ENCODE data around the gene SLC6A13.
"Not testable (repeated sequence)": the region's sequence is repeated elsewhere in the genome, so short reads cannot be mapped to it uniquely, and the experiment has no call there.

The SLC6A13 gene

DNA sequence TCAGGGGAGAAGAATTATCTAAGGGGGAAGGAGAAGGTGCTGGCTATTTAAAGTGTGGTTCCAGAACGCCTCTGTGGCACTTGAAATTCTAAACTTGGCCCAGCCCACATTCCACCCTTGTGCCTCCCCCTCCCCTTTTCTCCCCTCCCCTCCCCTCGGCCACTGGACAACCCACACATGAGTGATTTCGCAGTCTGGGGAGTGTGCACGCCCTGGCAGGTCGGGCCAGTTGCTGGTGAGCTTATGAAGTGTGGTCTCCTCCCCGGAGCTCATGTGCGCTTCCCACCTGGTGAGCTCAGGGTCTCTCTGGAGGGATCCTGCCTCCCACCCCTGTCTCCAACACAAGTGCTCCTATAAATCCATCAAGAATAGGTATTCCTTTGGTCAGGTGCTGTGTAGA, at the start of gene SLC6A13:
SLC6A13 (minus strand) TSS at position 20 of the 400 bp plus-strand sequence. CDS start 2,784 bp downstream, outside the sequence.
- DNase-seq (ENCODE audit: low read depth): no peak

DNA sequence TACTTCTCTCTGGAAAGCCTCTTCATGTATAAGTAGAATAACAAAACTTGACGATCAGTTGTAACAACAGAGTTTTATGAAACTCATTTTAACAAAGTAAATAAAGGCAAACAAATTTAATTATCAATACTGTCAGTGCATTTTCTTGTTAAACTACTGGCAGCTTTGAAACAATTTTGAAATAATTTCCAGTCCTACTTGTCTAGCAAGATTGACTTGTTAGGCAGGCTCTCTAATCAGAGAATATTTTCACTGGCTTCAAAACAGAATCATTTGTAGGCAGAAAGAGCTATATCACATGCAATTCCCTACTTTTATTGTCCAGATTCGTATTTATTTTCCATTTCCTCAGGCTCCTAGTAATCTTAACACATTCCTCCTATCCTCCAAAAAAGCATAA, 45.9 kb upstream of the SLC6A13 start:
- DNase-seq (ENCODE audit: low read depth): no peak

- no peak for DNase-seq (ENCODE audit: low read depth)
These were observed 44.8 kb upstream of the SLC6A13 start for GRCh38 chr12:307406-307805.

DNA sequence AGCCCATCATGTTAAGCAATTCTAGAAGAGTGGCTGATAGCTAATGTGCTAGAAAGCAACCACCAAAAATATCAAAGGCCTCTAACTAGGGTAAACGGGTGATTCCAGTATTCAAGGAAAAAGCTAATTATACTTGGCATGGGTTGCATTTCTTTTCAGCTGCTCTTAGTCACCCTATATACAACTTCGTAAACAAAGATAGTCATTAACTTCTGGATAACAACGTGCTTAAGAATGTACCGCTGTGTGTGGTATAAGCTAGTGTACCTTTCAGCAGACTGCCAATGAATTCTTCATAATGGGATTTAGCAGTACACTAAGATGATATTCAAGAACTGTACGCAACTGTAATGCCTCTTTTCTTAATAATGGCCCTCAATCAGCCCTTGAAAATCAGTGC, 42.2 kb upstream of the SLC6A13 start:
- no peak for DNase-seq (ENCODE audit: low read depth)

GRCh38 chr12:302766-303165, 40.1 kb upstream of the SLC6A13 start:
- not testable (repeated sequence) for DNase-seq (ENCODE audit: low read depth)

DNA sequence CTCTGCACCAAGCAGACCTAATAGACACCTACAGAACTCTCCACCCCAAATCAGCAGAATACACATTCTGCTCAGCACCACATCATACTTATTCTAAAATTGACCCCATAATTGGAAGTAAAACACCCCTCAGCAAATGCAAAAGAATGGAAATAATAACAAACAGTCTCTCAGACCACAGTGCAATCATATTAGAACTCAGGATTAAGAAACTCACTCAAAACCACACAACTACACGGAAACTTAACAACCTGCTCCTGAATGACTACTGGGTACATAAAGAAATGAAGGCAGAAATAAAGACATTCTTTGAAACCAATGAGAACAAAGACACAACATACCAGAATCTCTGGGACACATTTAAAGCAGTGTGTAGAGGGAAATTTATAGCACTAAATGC, 37.5 kb upstream of the SLC6A13 start:
- DNase-seq (ENCODE audit: low read depth): not testable (repeated sequence)

DNA sequence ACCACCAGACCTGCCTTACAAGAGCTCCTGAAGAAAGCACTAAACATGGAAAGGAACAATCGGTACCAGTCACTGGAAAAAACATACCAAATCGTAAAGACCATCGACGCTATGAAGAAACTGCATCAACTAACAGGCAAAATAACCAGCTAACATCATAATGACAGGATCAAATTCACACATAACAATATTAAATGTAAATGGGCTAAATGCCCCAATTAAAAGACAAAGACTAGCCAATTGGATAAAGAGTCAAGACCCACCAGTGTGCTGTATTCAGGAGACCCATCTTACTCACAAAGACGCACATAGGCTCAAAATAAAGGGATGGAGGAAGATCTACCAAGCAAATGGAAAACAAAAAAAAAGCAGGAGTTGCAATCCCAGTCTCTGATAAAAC, 36.9 kb upstream of the SLC6A13 start:
- not testable (repeated sequence) for DNase-seq (ENCODE audit: low read depth)

DNA sequence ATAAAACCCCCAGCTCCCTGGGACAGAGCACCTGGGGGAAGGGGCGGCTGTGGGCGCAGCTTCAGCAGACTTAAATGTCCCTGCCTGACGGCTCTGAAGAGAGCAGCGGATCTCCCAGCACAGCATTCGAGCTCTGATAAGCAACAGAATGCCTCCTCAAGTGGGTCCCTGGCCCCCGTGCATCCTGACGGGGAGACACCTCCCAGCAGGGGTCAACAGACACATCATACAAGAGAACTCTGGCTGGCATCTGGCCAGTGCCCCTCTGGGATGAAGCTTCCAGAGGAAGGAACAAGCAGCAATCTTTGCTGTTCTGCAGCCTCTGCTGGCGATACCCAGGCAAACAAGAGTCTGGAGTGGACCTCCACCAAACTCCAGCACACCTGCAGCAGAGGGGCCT, 35.4 kb upstream of the SLC6A13 start:
- not testable (repeated sequence) for DNase-seq (ENCODE audit: low read depth)

- DNase-seq (ENCODE audit: low read depth): no peak
These were observed 32.5 kb upstream of the SLC6A13 start for GRCh38 chr12:295132-295531.

GRCh38 chr12:293199-293598, 30.6 kb upstream of the SLC6A13 start:
- DNase-seq (ENCODE audit: low read depth): no peak

DNA sequence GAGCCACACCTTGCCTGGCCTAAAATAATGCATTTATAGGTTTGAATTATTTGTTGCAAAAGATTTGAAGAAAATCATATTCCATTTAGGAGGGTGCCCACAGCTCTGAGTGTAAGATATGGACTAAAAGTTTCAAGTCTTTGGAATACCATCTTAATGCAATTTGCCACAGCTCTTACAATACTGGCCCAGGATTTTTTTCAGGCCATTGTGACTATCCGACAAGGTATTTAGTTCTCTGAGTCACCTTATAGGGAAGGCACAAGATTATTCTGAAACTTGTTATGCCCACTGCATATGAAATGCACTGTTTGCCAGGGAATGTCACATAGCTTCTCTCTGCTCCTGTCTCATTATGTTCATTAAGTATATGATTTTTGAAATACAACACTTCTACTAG, 29.6 kb upstream of the SLC6A13 start:
- DNase-seq (ENCODE audit: low read depth): no peak

DNA sequence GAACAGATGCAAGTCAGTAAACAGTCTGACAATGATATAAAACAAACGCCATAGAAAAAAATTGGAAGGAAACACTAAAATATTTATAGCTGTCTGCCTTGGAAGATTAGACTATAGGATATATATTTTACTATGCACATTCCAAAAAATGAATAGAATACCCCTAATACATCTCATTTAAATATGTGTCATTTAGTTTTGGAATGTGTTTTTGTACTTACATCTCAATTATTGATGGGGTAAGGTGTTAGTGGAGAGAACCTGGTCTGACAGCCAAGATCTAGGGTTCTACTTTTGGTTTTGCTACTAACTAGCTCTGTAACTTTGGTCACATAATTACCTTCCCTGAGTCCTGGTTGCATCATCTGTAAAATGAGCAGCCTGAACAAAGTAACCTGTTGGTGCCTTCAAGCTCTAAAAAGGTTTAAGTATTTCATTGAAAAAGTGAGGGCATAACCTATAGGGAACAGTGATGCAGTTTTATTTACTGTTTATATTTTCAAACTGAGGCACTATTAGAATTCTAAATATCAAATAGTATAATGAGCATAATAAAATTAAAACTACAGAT, 28.6 kb upstream of the SLC6A13 start:
- DNase-seq (ENCODE audit: low read depth): no peak

GRCh38 chr12:288687-289086, 26.1 kb upstream of the SLC6A13 start:
- DNase-seq (ENCODE audit: low read depth): no peak

- DNase-seq (ENCODE audit: low read depth): no peak
These were observed 24.1 kb upstream of the SLC6A13 start for GRCh38 chr12:286531-287300.

GRCh38 chr12:278046-278445, 15.4 kb upstream of the SLC6A13 start:
- no peak for DNase-seq (ENCODE audit: low read depth)

DNA sequence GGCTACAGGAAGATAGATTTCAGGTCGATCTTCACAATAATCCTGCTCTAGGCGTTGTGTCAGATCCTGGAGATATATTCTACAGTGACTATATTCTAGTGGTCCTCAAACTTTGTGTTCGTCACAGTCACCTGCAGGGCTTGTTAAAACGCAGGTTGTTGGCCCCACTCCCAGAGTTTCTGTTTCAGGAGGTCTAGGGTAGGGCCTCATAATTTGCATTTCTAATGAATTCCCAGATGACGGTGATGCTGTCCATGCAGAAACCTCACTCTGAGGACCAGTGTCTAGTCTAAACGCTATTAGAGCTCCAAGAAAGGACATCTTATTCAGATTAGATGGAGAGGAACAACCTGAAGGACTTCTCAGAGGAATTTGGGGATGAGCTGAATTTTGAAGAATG, 13.2 kb upstream of the SLC6A13 start:
- DNase-seq (ENCODE audit: low read depth): no peak

DNA sequence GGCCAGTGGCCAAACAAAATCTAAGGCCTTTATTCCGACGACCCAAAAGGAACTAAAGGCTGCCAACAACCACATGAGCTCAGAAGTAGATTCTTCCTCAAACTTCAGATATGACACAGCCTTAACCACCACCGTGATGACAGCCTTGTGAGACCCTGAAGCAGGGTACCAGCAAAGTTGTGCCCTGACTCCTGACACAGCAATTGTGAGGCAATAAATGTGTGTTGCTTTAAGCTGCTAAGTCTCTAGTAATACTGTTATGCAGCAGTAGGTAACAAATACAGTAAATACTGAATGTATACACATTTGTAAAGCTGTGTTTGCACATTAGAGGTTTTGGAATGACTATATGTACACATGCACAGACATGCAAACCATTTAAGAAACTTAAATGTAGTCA, 10.7 kb upstream of the SLC6A13 start:
- DNase-seq (ENCODE audit: low read depth): no peak

GRCh38 chr12:272942-273341, 10.3 kb upstream of the SLC6A13 start:
- DNase-seq (ENCODE audit: low read depth): no peak

DNA sequence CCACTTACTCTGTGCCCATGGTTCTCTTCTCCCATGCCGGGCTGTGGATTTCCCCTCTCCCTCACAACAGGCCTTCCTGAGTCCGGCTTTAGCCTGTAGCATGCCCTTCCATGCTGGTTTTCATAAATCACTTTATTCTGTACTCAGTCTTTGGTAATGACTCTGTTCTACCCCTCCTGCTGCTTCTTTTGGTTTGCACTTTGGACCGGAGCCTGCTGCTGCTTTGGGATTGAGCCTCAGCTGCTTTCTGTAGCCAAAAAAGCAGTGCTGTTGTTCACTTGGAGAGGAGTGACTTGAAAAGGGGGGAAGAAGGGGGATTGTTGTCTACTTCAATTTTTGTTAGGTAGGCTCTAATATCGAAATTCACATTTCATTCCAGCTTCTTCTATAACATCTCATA, 8.5 kb upstream of the SLC6A13 start:
- DNase-seq (ENCODE audit: low read depth): no peak

DNA sequence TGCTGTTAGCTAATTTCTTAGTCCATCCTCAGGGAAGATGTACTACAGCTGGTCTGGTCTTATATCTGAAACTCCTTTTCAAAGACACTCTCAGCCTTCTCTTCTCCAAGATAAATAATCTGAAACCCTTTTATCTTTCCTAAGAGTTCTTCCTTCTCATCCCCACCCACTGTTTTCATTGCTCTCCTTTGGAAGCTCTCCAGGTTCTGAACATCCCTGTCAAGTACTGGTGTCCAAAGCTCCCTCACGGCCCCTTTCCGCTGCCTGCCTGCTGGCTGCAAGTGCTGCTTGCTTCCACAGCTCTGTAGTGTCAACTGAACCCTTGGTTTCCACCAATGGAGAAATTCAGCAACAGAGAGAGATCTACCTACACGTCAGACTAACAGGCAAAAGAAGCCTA, 6.6 kb upstream of the SLC6A13 start:
- DNase-seq (ENCODE audit: low read depth): no peak

DNA sequence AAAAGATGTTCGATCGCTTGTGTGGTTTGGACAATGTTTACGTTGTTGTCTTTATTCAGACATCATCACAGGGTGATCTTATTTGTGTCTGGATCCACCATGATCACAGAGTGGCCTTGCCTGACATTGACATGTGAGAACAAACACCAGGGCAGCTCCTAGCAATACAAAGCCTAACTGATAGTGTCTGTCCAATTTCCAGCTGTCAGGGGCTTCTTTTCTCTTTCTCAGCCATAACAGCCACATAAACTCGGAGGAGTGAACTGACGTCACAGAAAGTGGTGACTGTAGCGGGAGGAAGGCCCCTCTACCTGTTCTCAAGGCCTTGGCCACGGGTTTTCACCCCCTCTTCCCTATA, 5.8 kb upstream of the SLC6A13 start:
- no peak for DNase-seq (ENCODE audit: low read depth)

DNA sequence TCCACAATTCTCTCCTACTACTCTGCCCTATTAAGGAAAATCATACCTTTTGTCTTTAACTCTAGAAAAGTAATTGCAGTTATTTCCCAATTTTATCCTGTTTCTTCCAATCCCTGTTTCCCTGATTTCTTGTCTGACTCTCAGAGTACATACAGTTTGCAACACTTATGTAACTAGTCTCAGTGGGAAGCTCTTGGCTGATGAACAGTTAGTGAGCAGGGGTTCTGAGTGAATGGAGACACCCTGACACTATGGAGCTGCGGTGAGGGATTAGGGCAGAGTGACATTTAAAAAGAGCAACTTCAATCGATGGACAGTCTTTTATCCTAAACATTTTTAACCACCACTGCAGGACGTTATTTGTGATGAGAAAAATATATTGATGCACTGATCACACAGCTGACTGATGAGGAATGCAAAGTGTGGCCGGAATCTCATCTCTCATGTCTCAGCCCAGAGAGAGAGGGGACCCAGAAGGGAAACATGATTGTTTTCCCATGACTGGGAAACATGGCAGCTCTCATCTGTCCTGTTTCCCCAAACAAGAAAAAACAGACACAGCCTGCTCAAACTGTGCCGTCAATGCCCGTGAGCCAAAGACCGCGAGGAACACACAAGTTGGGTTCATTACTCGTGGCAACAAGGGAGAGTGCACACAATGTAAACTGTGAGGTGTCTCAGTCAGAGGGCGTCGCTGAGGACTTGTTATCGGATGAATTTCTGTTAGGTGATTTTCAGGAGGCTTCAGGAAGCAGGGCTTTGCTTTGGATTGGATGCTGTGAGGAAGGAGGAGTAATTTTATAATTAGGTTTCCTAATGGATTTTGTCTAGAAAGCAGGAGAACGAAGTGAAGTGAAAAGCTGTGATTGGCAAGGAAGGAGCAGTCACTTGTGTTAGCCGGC, 5.2 kb upstream of the SLC6A13 start:
- no peak for DNase-seq (ENCODE audit: low read depth)

DNA sequence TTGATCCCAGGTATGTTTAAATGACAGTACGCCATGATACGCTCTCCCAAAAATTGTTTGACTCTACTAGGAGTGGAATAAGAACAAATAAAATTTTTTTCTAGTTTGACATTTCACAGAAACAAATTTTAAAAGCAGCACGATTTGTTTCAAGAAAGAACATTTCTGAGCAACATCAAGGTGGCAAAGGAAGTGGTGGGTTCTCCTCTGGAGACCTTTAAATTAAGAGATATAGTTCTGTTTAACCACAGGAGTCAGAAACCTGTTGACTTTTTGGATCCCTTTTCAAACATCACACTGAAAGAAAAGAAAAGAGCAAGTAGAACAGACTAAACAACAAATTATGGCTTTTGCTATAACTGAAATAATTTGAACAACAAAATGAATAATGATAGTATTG, 2.5 kb upstream of the SLC6A13 start:
- no peak for DNase-seq (ENCODE audit: low read depth)
